GM13976 (cell line): ENCODE measurements around the gene ENO2.

Experiments used
- DNase-seq: peaks from one replicate; pipeline ENCODE4 v3.0.0; 2012; ENCODE audit warnings: low spot score
- in situ Hi-C: fragments of 300-500 bp; cut with MboI; formaldehyde crosslinking; loops from one replicate; pipeline ENCODE4 v1.12.0; 2022; ENCODE audit warnings: low sequenced_read_pairs, mixed read lengths, inconsistent platforms; ENCODE audit not compliant: unreplicated experiment
- TF ChIP-seq, protein P1 (sequence below): IDR thresholded peaks from 2 replicates; pipeline ENCODE4 v1.5.1; 2012; ENCODE audit warnings: borderline replicate concordance, mild to moderate bottlenecking; ENCODE audit not compliant: insufficient read depth; ENCODE audit errors: extremely low read depth, missing control alignments, control extremely low read depth

Gene ENO2

GRCh38 chr12:6932766-6933165, 18.4 kb downstream of the ENO2 start:
- DNase-seq = no peak
- in situ Hi-C loops = loop anchor here (25.0 kb wide), 1 partner anchor 180 kb away; the partner anchor contains the start of gene C1RL
- TF ChIP-seq, protein P1, sequence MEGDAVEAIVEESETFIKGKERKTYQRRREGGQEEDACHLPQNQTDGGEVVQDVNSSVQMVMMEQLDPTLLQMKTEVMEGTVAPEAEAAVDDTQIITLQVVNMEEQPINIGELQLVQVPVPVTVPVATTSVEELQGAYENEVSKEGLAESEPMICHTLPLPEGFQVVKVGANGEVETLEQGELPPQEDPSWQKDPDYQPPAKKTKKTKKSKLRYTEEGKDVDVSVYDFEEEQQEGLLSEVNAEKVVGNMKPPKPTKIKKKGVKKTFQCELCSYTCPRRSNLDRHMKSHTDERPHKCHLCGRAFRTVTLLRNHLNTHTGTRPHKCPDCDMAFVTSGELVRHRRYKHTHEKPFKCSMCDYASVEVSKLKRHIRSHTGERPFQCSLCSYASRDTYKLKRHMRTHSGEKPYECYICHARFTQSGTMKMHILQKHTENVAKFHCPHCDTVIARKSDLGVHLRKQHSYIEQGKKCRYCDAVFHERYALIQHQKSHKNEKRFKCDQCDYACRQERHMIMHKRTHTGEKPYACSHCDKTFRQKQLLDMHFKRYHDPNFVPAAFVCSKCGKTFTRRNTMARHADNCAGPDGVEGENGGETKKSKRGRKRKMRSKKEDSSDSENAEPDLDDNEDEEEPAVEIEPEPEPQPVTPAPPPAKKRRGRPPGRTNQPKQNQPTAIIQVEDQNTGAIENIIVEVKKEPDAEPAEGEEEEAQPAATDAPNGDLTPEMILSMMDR = no peak

- DNase-seq = no peak
- TF ChIP-seq, protein P1 = no peak
- in situ Hi-C loops = loop anchor here (25.0 kb wide), 1 partner anchor 178 kb away; the partner anchor contains the start of gene C1RL
Observed at GRCh38 chr12:6934110-6934509, 19.7 kb downstream of the ENO2 start.

DNA sequence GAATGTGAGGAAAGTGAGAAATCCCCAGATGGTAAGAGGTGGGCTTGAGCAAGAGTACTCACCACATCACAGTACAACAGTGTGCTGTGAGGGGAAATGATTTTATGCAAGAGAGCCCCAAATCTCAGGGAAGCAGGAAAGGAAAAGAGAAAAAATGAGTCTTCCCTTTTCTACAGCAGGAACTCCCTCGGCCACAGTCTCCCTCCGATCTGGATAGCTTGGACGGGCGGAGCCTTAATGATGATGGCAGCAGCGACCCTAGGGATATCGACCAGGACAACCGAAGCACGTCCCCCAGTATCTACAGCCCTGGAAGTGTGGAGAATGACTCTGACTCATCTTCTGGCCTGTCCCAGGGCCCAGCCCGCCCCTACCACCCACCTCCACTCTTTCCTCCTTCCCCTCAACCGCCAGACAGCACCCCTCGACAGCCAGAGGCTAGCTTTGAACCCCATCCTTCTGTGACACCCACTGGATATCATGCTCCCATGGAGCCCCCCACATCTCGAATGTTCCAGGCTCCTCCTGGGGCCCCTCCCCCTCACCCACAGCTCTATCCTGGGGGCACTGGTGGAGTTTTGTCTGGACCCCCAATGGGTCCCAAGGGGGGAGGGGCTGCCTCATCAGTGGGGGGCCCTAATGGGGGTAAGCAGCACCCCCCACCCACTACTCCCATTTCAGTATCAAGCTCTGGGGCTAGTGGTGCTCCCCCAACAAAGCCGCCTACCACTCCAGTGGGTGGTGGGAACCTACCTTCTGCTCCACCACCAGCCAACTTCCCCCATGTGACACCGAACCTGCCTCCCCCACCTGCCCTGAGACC, 21.2 kb downstream of the ENO2 start:
- DNase-seq = no peak
- in situ Hi-C loops = loop anchor here (25.0 kb wide), 1 partner anchor 177 kb away; the partner anchor contains the start of gene C1RL
- TF ChIP-seq, protein P1 = no peak

DNA sequence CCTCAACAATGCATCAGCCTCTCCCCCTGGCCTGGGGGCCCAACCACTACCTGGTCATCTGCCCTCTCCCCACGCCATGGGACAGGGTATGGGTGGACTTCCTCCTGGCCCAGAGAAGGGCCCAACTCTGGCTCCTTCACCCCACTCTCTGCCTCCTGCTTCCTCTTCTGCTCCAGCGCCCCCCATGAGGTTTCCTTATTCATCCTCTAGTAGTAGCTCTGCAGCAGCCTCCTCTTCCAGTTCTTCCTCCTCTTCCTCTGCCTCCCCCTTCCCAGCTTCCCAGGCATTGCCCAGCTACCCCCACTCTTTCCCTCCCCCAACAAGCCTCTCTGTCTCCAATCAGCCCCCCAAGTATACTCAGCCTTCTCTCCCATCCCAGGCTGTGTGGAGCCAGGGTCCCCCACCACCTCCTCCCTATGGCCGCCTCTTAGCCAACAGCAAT, 21.8 kb downstream of the ENO2 start:
- in situ Hi-C loops = loop anchor here (25.0 kb wide), 1 partner anchor 176 kb away; the partner anchor contains the start of gene C1RL
- DNase-seq = no peak
- TF ChIP-seq, protein P1 = no peak

DNA sequence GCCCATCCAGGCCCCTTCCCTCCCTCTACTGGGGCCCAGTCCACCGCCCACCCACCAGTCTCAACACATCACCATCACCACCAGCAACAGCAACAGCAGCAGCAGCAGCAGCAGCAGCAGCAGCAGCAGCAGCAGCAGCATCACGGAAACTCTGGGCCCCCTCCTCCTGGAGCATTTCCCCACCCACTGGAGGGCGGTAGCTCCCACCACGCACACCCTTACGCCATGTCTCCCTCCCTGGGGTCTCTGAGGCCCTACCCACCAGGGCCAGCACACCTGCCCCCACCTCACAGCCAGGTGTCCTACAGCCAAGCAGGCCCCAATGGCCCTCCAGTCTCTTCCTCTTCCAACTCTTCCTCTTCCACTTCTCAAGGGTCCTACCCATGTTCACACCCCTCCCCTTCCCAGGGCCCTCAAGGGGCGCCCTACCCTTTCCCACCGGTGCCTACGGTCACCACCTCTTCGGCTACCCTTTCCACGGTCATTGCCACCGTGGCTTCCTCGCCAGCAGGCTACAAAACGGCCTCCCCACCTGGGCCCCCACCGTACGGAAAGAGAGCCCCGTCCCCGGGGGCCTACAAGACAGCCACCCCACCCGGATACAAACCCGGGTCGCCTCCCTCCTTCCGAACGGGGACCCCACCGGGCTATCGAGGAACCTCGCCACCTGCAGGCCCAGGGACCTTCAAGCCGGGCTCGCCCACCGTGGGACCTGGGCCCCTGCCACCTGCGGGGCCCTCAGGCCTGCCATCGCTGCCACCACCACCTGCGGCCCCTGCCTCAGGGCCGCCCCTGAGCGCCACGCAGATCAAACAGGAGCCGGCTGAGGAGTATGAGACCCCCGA, 22.5 kb downstream of the ENO2 start:
- in situ Hi-C loops = loop anchor here (25.0 kb wide), 1 partner anchor 175 kb away; the partner anchor contains the start of gene C1RL
- TF ChIP-seq, protein P1 = no peak
- peak; percentile 78 for DNase-seq
